GM18870 (cell line): Measurements from ENCODE around the gene SHOX.

Source experiments
- ATAC-seq: cut with Tn5 transposase; IDR thresholded peaks from one replicate; pipeline ENCODE4 v1.9.1; 2021; ENCODE audit warnings: moderate library complexity; ENCODE audit not compliant: unreplicated experiment

Gene SHOX

GRCh38 chrX:663841-664240 lies 33.2 kb downstream of the SHOX start:
- no peak for ATAC-seq

GRCh38 chrX:666762-667720 lies 36.5 kb downstream of the SHOX start:
- no peak for ATAC-seq

DNA sequence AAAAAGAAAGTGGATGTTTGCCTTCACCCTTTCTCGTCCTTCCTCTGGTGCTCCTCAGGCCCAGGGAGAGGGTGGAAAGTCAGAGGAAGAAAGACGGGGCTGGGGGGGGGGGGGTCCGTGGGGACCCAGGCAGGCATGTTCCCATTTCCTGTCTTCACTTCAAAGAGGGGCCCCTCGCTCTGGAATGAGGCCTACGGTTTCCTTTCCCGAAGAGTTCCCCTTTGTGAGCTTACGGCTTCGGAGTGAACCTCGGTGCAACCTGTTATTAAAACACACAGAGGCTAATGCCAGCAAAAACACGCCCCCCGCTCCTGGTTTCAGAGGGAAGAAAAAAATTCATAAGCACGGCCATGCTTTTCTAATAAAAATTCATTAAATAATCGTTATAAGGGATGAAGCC lies 40.1 kb downstream of the SHOX start:
- ATAC-seq, result no peak

DNA sequence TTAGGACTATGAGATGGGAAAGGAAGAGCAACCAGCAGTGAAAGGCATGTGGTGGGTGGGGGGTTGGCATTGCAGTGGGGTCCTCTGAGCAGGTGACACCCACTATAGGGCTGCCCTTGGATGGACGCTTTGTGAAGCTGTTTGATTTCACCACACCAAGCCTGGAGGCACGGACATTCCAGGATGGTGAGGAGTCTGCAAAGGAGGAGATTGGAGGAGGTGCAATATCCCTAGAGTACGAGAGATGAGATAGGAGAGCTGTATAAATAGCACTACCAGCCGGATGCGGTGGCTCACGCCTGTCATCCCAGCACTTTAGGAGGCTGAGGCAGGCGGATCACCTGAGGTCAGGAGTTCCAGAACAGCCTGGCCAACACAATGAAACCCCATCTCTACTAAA lies 42.3 kb downstream of the SHOX start:
- ATAC-seq, result no peak

- ATAC-seq, result no peak
Measured at GRCh38 chrX:675279-675954, 44.8 kb downstream of the SHOX start.

- ATAC-seq, result no peak
Measured at GRCh38 chrX:675955-676295, 45.3 kb downstream of the SHOX start.

DNA sequence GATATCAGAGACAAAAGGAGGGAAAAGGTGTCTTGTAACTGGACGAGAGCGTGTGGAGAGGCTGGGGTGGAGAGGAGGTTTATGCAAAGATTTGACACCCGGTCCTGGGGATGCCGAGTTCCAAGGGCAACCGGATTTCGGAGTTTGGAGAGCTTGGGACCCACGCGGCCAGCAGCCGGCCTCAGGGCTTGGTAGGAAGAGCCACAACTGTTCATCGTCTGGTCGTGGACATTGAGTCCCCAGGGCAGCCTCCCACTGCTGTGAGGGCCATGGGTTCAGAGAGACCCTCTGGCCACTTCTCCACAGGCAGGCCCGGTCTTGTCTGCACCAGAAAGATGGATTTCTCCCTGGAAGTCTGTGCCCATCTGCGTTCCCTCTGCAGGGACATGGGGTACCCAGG lies 46.8 kb downstream of the SHOX start:
- ATAC-seq, result no peak

- ATAC-seq, result no peak
Measured at GRCh38 chrX:679291-679979, 48.8 kb downstream of the SHOX start.

GRCh38 chrX:680062-680461 lies 49.5 kb downstream of the SHOX start:
- ATAC-seq, result no peak

DNA sequence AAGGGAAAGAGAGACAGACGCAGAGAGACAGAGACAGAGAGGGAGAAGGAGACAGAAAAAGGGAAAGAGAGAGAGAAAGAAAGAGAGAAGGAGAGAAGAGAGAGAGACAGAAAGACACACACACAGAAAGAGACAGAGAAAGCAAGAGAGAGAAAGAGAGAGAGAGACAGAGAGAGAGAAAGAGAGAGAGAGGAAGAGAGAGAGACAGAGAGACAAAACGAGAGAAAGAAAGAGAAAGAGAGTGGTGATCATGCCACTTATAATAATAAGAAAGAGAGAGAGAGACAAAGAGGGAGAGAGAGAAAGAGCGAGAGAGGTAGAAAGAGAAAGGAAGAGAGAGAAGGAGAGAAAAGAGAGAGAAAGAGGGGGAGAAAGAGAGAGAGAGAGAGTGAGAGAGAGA lies 51.4 kb downstream of the SHOX start:
- no peak for ATAC-seq

- no peak for ATAC-seq
Measured at GRCh38 chrX:682892-683291, 52.3 kb downstream of the SHOX start.

GRCh38 chrX:683576-683975 lies 53.0 kb downstream of the SHOX start:
- no peak for ATAC-seq

- ATAC-seq, result no peak
Measured at GRCh38 chrX:685120-686032, 54.8 kb downstream of the SHOX start.

DNA sequence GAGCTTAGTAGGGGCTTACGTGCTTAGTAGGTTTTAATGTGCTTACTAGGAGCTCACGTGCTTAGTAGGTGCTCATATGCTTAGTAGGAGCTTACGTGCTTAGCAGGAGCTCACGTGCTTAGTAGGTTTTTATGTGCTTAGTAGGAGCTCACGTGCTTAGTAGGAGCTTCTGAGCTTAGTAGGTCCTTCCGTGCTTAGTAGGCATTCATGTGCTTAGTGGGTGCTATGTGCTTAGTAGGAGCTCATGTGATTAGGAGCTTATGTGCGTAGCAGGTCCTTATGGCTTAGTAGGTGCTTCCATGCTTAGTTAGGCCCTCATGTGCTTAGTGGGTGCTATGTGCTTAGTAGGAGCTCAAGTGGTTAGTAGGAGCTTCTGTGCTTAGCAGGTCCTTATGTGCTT lies 59.4 kb downstream of the SHOX start:
- ATAC-seq, result no peak

- no peak for ATAC-seq
Measured at GRCh38 chrX:694800-695199, 64.2 kb downstream of the SHOX start.

DNA sequence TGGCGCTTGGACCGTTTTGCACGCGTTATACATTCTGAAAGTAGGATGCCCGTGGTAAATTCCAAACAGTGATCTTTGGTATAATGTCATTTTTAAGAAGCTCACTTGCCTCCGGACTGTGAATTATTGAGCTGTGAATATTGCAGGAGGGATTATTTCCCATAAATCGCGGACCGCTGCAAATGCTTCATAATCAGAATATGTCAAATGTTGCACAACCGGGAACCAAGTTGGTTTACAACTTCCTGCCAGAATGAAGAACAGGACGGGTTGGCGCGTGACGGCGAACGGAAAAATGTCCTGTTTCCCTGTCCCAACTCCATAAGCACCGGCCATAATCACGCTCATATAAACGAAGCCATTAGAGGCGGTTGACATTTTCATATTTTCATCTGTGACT lies 67.6 kb downstream of the SHOX start:
- ATAC-seq, result no peak

DNA sequence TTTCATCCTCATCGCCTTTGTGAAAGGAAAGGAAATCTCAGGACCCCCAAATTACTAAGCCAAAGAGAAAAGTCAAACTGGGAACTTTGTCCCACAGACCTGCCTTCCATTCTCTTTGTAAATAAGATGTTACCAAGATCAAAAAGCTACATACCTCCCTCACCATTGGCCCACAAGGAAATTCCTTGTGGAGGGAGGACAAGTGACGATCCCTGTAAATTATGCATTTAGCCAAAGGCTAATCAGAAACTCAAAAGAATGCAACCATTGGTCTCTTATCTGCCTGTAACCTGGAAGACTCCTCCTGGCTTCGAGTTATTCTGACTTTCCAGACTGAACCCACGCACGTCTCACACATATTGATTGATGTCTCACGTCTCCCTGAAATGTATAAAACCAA lies 70.3 kb downstream of the SHOX start:
- ATAC-seq, result no peak

DNA sequence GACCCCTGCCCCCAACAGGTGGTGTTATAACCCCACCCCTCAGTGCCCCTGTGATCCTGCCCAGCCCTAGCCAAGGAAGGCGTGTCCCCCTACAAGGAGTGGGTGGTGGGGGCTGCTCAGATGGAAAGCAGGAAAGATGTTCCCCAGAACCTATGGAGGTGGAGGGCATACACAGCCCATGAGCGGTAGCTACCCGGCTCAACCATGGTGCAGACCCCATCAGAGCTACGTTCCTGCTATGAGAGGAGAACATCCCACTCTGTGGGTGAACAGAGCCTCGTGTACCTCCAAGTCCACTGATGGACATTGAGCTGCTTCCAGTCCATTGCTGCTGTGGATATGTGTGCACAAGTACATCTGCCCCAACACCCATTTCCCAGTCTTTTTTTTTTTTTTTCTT lies 71.1 kb downstream of the SHOX start:
- ATAC-seq, result no peak

DNA sequence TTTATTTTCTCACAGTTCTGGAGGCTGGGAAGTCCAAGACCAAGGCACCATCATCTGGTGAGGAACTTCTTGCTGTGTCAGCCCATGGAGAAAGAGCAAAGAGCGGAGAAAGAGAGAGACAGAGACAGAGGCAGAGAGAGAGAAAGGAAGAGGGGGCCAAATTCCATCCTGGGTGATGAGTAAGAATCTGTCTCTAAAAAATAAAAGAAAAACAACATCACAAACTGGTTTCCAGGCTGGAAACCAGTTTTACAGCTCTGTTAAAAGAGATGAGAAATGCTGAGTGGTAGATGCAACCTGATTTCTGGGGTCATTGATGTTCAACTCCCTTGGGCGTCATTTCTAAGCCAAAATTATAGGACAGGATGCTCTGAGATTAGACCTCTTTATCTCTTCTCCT lies 72.9 kb downstream of the SHOX start:
- no peak for ATAC-seq

GRCh38 chrX:703866-704265 lies 73.3 kb downstream of the SHOX start:
- ATAC-seq, result no peak
